ENCODE data around the gene FYB1. TPM values are rescaled to one million over a fixed set of nuclear protein-coding genes. Genes with fewer than 3 reads are reported as not detected.

The FYB1 gene
- total RNA-seq, 1 experiment from 2014 or later = not detected

GRCh38 chr5:39266442-39266841 lies 47.1 kb upstream of the FYB1 start:
- H3K23me2 ChIP-seq (ENCODE audit: insufficient read length, low read depth, low read length, poor library complexity, severe bottlenecking) = no peaks in the 10 kb centered on the region
- H3K27ac ChIP-seq (ENCODE audit: insufficient read length, low read depth, low read length) = no peak overlapping the region
- H4K91ac ChIP-seq (ENCODE audit: insufficient read length, low read depth, low read length) = no peak overlapping the region
- Mint-ChIP-seq H3K27ac (no peak overlapping the region), H3K36me3 (ENCODE audit: insufficient read depth in 1 of 3, low read depth in 3 of 3) (no peaks in the 10 kb centered on the region), H3K4me3 (no peak overlapping the region), H3K27me3 (ENCODE audit: low read depth) (no peaks in the 10 kb centered on the region), H3K4me1 (no peaks in the 10 kb centered on the region), H3K9me3 (no peaks in the 10 kb centered on the region; a peak in 2 of 5 replicates)
- H3K79me2 ChIP-seq (ENCODE audit: insufficient read depth, low read length) = no peaks in the 10 kb centered on the region
- H3K9me3 ChIP-seq (ENCODE audit: control insufficient read depth, low read depth, low read length) = no peaks in the 10 kb centered on the region
- H3T11ph ChIP-seq (ENCODE audit: low read length) = no peak overlapping the region
- no peaks in the 10 kb centered on the region for H4K20me1 ChIP-seq (ENCODE audit: control insufficient read depth, insufficient read depth, insufficient read length)
- no peaks in the 10 kb centered on the region for H3K79me1 ChIP-seq (ENCODE audit: insufficient read depth, low read depth, low read length, poor library complexity, severe bottlenecking)
- H3K14ac ChIP-seq (ENCODE audit: insufficient read depth, low read length) = no peak overlapping the region
- H3K4me1 ChIP-seq (ENCODE audit: insufficient read depth, low read length) = no peaks in the 10 kb centered on the region
- H3K4me2 ChIP-seq (ENCODE audit: insufficient read depth, insufficient read length, low read length) = no peak overlapping the region
- TF ChIP-seq CTCF (conservative IDR thresholded peaks at IDR 0.05) = no peak
- H3K56ac ChIP-seq (ENCODE audit: insufficient read length, low read depth, low read length) = no peak overlapping the region
- H2AFZ ChIP-seq (ENCODE audit: low read length) = no peak overlapping the region
- no peak overlapping the region for H2BK20ac ChIP-seq (ENCODE audit: low read depth, low read length, poor library complexity, severe bottlenecking)
- H2BK120ac ChIP-seq (ENCODE audit: low read depth, low read length, poor library complexity, severe bottlenecking) = no peak overlapping the region
- no peak overlapping the region for H2BK15ac ChIP-seq (ENCODE audit: low read depth, low read length)
- H3K4ac ChIP-seq (ENCODE audit: low read depth, low read length) = no peak overlapping the region
- H4K5ac ChIP-seq (ENCODE audit: insufficient read length, low read depth, low read length) = no peak overlapping the region
- no CpG with 5 or more reads among the region's 2 CpGs for WGBS (ENCODE audit: extremely low coverage, insufficient read length, low lambda C conversion rate)
- H3K27me3 ChIP-seq (ENCODE audit: insufficient read depth, low read length) = no peaks in the 10 kb centered on the region
- DNase-seq = no peak
- no peak overlapping the region for H2BK12ac ChIP-seq (ENCODE audit: insufficient read length, low read depth, low read length)
- H3K9ac ChIP-seq (ENCODE audit: extremely low read depth, insufficient read length, low read length) = no peak overlapping the region
- H3K23ac ChIP-seq (ENCODE audit: insufficient read length, low read depth, low read length) = no peak overlapping the region
- no peak overlapping the region for H2BK5ac ChIP-seq (ENCODE audit: insufficient read length, low read length)
- H2AK5ac ChIP-seq (ENCODE audit: insufficient read length, low read length) = no peak overlapping the region
- no peak overlapping the region for H4K8ac ChIP-seq (replicated peaks; ENCODE audit: insufficient read length, low read depth, low read length)
- no peak overlapping the region for H3K18ac ChIP-seq (ENCODE audit: insufficient read length, low read depth, low read length)

Data from H9 (cell line).